A673 (cell line): ENCODE results near the gene ING5. TPM values are rescaled to one million over a fixed set of nuclear protein-coding genes. Genes with fewer than 3 reads are reported as not detected.

Experiments
- BruUV-seq: library from RNA; stranded (reverse); fragments of 400-500 nt; replicated peaks from 2 replicates; lab custom pipeline; 2021; lab: Mats Ljungman, UMichigan
- CTCF ChIA-PET: fragments of 300-600 bp; sonication (Branson Sonifier 250); formaldehyde crosslinking; loops from one replicate; lab custom pipeline; 2022; ENCODE audit warnings: antibody characterized with exemption; lab: Charles Lee
- POLR2A ChIA-PET: fragments of 300-600 bp; sonication (Branson Sonifier 250); formaldehyde crosslinking; loops from one replicate; lab custom pipeline; 2022; ENCODE audit warnings: antibody characterized with exemption; ENCODE audit not compliant: low non-redundant PET; lab: Charles Lee
- DNase-seq: peaks from one replicate; pipeline ENCODE4 v3.0.0-alpha.2; 2015; ENCODE audit warnings: low spot score
- H3K27ac ChIP-seq: fragments of 200-600 bp; sonication (generic); 2 replicates; pipeline ENCODE4 v1.5.1; 2016; ENCODE audit warnings: mixed run types, low read depth, mild to moderate bottlenecking, mixed read lengths, antibody characterized with exemption, low read length; ENCODE audit not compliant: poor library complexity, severe bottlenecking
- H3K27me3 ChIP-seq: fragments of 200-600 bp; sonication (generic); replicated peaks from 2 replicates; pipeline ENCODE4 v1.6.1; 2017; ENCODE audit warnings: mixed run types, low read depth, mild to moderate bottlenecking, mixed read lengths, antibody characterized with exemption, low read length; ENCODE audit not compliant: insufficient read depth, poor library complexity
- H3K36me3 ChIP-seq: fragments of 200-600 bp; sonication (generic); 2 replicates; pipeline ENCODE4 v1.6.1; 2016; ENCODE audit warnings: mixed run types, mild to moderate bottlenecking, mixed read lengths, antibody characterized with exemption, low read length; ENCODE audit not compliant: insufficient read depth, poor library complexity, severe bottlenecking
- H3K4me1 ChIP-seq: fragments of 200-600 bp; sonication (generic); 2 replicates; pipeline ENCODE4 v1.6.1; 2017; ENCODE audit warnings: mixed run types, mild to moderate bottlenecking, mixed read lengths, antibody characterized with exemption, low read length; ENCODE audit not compliant: insufficient read depth, poor library complexity, severe bottlenecking
- H3K4me3 ChIP-seq: fragments of 200-600 bp; sonication (generic); 2 replicates; pipeline ENCODE4 v1.5.1; 2016; ENCODE audit warnings: low read depth, mixed run types, mild to moderate bottlenecking, mixed read lengths, low read length; ENCODE audit not compliant: poor library complexity, severe bottlenecking
- H3K9me3 ChIP-seq: fragments of 200-600 bp; sonication (generic); 2 replicates; pipeline ENCODE4 v1.6.1; 2016; ENCODE audit warnings: mixed run types, low read depth, mild to moderate bottlenecking, mixed read lengths, antibody characterized with exemption, low read length; ENCODE audit not compliant: poor library complexity, severe bottlenecking
- CTCF ChIP-seq: fragments of 300-800, 200-600 bp; sonication (generic); conservative IDR thresholded peaks from 2 replicates; pipeline ENCODE4 v1.5.1; 2017; ENCODE audit warnings: low read depth, mild to moderate bottlenecking, antibody characterized with exemption, low read length, moderate library complexity, mixed read lengths
- EZH2 ChIP-seq: fragments of 200-600 bp; sonication (generic); IDR thresholded peaks from 2 replicates; pipeline ENCODE4 v1.6.1; 2017; ENCODE audit warnings: borderline replicate concordance, low read depth, mild to moderate bottlenecking, mixed read lengths, antibody characterized with exemption, low read length; ENCODE audit not compliant: poor library complexity, severe bottlenecking
- intact Hi-C: fragments of 100-400 bp; cut with micrococcal nuclease; formaldehyde crosslinking; loops from one replicate; pipeline ENCODE4 v1.10.0; 2022; ENCODE audit not compliant: unreplicated experiment
- total RNA-seq: library from RNA; stranded (reverse); gene quantifications from 2 replicates; pipeline ENCODE4 v1.2.3, GENCODE V29; 2021

ING5 gene
- total RNA-seq, 1 experiment from 2014 or later: 70.3 TPM

GRCh38 chr2:241736111-241736510 is 34.3 kb downstream of the ING5 start:
- Histone ChIP-seq H3K27ac (peak overlapping the region; percentile 93), H3K36me3 (peaks cover 6% of the 10 kb centered on the region), H3K9me3 (no peaks in the 10 kb centered on the region), H3K27me3 (no peaks in the 10 kb centered on the region), H3K4me1 (no peaks in the 10 kb centered on the region), H3K4me3 (peak overlapping the region; percentile 80)
- BruUV-seq: TSS peak; percentile 34
- CTCF ChIA-PET: interaction anchor here (0.6 to 1.2 kb wide), 2 partner anchors 137 to 142 kb away, joined by 3 read pairs; no protein-coding TSS in a partner anchor
- TF ChIP-seq CTCF (no peak), EZH2 (no peak)
- POLR2A ChIA-PET: no interaction called here
- DNase-seq: no peak
- intact Hi-C loops: no loop called here

GRCh38 chr2:241738040-241738686 is 36.3 kb downstream of the ING5 start:
- intact Hi-C loops: no loop called here
- Histone ChIP-seq H3K9me3 (no peaks in the 10 kb centered on the region), H3K36me3 (peaks cover 6% of the 10 kb centered on the region), H3K27me3 (no peaks in the 10 kb centered on the region), H3K27ac (peak overlapping the region; percentile 23), H3K4me3 (no peak overlapping the region), H3K4me1 (no peaks in the 10 kb centered on the region)
- no peak for DNase-seq
- BruUV-seq: no TSS peak
- TF ChIP-seq EZH2 (no peak), CTCF (no peak)
- CTCF ChIA-PET: no interaction called here
- POLR2A ChIA-PET: no interaction called here

- H3K4me1 ChIP-seq: no peaks in the 10 kb centered on the region
- BruUV-seq: no TSS peak
- H3K9me3 ChIP-seq: no peaks in the 10 kb centered on the region
- H3K27ac ChIP-seq: no peak overlapping the region
- H3K36me3 ChIP-seq: peaks cover 16% of the 10 kb centered on the region
- TF ChIP-seq CTCF (no peak), EZH2 (no peak)
- POLR2A ChIA-PET: no interaction called here
- intact Hi-C loops: no loop called here
- CTCF ChIA-PET: no interaction called here
- no peak for DNase-seq
- H3K27me3 ChIP-seq: no peaks in the 10 kb centered on the region
- no peak overlapping the region for H3K4me3 ChIP-seq
These were observed 37.3 kb downstream of the ING5 start for GRCh38 chr2:241739177-241739576.
